ENCODE data around the gene RAB29. TPM values are rescaled to one million over a fixed set of nuclear protein-coding genes. Genes with fewer than 3 reads are reported as not detected.

Gene RAB29
- total RNA-seq, 1 donor, result 37.6 TPM

GRCh38 chr1:205791568-205792180 lies 16.4 kb upstream of the RAB29 start:
- Histone ChIP-seq H3K4me3 (ENCODE audit: insufficient read depth, low read length) (no peak overlapping the region), H3K27ac (ENCODE audit: low read depth, low read length) (no peak overlapping the region), H3K79me2 (ENCODE audit: insufficient read depth, low read length) (no peaks in the 10 kb centered on the region), H3K4me1 (ENCODE audit: insufficient read depth, low read length) (no peaks in the 10 kb centered on the region), H3K9me3 (ENCODE audit: low read depth, low read length) (no peaks in the 10 kb centered on the region), H3K36me3 (ENCODE audit: insufficient read depth, low read length) (peaks cover 50% of the 10 kb centered on the region), H2AFZ (ENCODE audit: low read length) (no peak overlapping the region), H3K4me2 (ENCODE audit: insufficient read depth, low read length) (no peak overlapping the region), H4K20me1 (ENCODE audit: insufficient read depth, low read length) (no peaks in the 10 kb centered on the region), H3K27me3 (ENCODE audit: insufficient read depth, low read length) (no peaks in the 10 kb centered on the region)
- DNase-seq (ENCODE audit: insufficient read length, low spot score, missing footprints), result peak; percentile 93
- TF ChIP-seq CTCF (IDR thresholded peaks at IDR 0.05; ENCODE audit: extremely low read depth, low read depth, low read length), result peak; percentile 86

- H4K20me1 ChIP-seq (ENCODE audit: insufficient read depth, low read length), result no peaks in the 10 kb centered on the region
- H3K4me2 ChIP-seq (ENCODE audit: insufficient read depth, low read length), result no peak overlapping the region
- H3K27me3 ChIP-seq (ENCODE audit: insufficient read depth, low read length), result no peaks in the 10 kb centered on the region
- no peak overlapping the region for H3K4me3 ChIP-seq (ENCODE audit: insufficient read depth, low read length)
- TF ChIP-seq CTCF (IDR thresholded peaks at IDR 0.05; ENCODE audit: extremely low read depth, low read depth, low read length), result no peak
- peaks cover 4% of the 10 kb centered on the region for H3K4me1 ChIP-seq (ENCODE audit: insufficient read depth, low read length)
- H3K27ac ChIP-seq (ENCODE audit: low read depth, low read length), result no peak overlapping the region
- no peaks in the 10 kb centered on the region for H3K9me3 ChIP-seq (ENCODE audit: low read depth, low read length)
- no peak overlapping the region for H2AFZ ChIP-seq (ENCODE audit: low read length)
- no peaks in the 10 kb centered on the region for H3K79me2 ChIP-seq (ENCODE audit: insufficient read depth, low read length)
- no peak for DNase-seq (ENCODE audit: insufficient read length, low spot score, missing footprints)
- H3K36me3 ChIP-seq (ENCODE audit: insufficient read depth, low read length), result peaks cover 23% of the 10 kb centered on the region
These were observed 12.1 kb upstream of the RAB29 start for GRCh38 chr1:205787287-205787916.

GRCh38 chr1:205786601-205787000 lies 11.3 kb upstream of the RAB29 start:
- H3K4me2 ChIP-seq (ENCODE audit: insufficient read depth, low read length), result no peak overlapping the region
- peaks cover 4% of the 10 kb centered on the region for H3K4me1 ChIP-seq (ENCODE audit: insufficient read depth, low read length)
- H2AFZ ChIP-seq (ENCODE audit: low read length), result no peak overlapping the region
- no peaks in the 10 kb centered on the region for H3K9me3 ChIP-seq (ENCODE audit: low read depth, low read length)
- no peak for TF ChIP-seq CTCF (IDR thresholded peaks at IDR 0.05; ENCODE audit: extremely low read depth, low read depth, low read length)
- no peaks in the 10 kb centered on the region for H4K20me1 ChIP-seq (ENCODE audit: insufficient read depth, low read length)
- H3K4me3 ChIP-seq (ENCODE audit: insufficient read depth, low read length), result no peak overlapping the region
- H3K27ac ChIP-seq (ENCODE audit: low read depth, low read length), result no peak overlapping the region
- no peak for DNase-seq (ENCODE audit: insufficient read length, low spot score, missing footprints)
- H3K36me3 ChIP-seq (ENCODE audit: insufficient read depth, low read length), result peaks cover 18% of the 10 kb centered on the region
- no peaks in the 10 kb centered on the region for H3K79me2 ChIP-seq (ENCODE audit: insufficient read depth, low read length)
- H3K27me3 ChIP-seq (ENCODE audit: insufficient read depth, low read length), result no peaks in the 10 kb centered on the region

GRCh38 chr1:205785446-205785845 lies 10.2 kb upstream of the RAB29 start:
- no peak overlapping the region for H2AFZ ChIP-seq (ENCODE audit: low read length)

More at GRCh38 chr1:205785446-205785845, 10.2 kb upstream of the RAB29 start:
- DNase-seq (ENCODE audit: insufficient read length, low spot score, missing footprints), result no peak
- no peaks in the 10 kb centered on the region for H3K9me3 ChIP-seq (ENCODE audit: low read depth, low read length)
- no peaks in the 10 kb centered on the region for H3K27me3 ChIP-seq (ENCODE audit: insufficient read depth, low read length)
- H3K4me1 ChIP-seq (ENCODE audit: insufficient read depth, low read length), result peaks cover 4% of the 10 kb centered on the region
- no peak for TF ChIP-seq CTCF (IDR thresholded peaks at IDR 0.05; ENCODE audit: extremely low read depth, low read depth, low read length)
- H3K36me3 ChIP-seq (ENCODE audit: insufficient read depth, low read length), result peaks cover 8% of the 10 kb centered on the region
- no peak overlapping the region for H3K4me3 ChIP-seq (ENCODE audit: insufficient read depth, low read length)
- no peaks in the 10 kb centered on the region for H3K79me2 ChIP-seq (ENCODE audit: insufficient read depth, low read length)
- H3K4me2 ChIP-seq (ENCODE audit: insufficient read depth, low read length), result no peak overlapping the region
- H4K20me1 ChIP-seq (ENCODE audit: insufficient read depth, low read length), result no peaks in the 10 kb centered on the region
- no peak overlapping the region for H3K27ac ChIP-seq (ENCODE audit: low read depth, low read length)

Measured in osteoblast (primary cell).